Osteoblast (primary cell): ENCODE results near the gene PLCL2. TPM values are rescaled to one million over a fixed set of nuclear protein-coding genes. Genes with fewer than 3 reads are reported as not detected.

Experiments
- DNase-seq: peaks from one replicate; pipeline ENCODE4 v3.0.0; 2011; ENCODE audit warnings: low spot score, mixed read lengths; ENCODE audit not compliant: insufficient read length; ENCODE audit errors: missing footprints
- H2AFZ ChIP-seq: 2 replicates; pipeline ENCODE4 v1.6.0; 2011; ENCODE audit warnings: mild to moderate bottlenecking, low read length
- H3K27ac ChIP-seq: 2 replicates; pipeline ENCODE4 v1.5.1; 2011; ENCODE audit warnings: mild to moderate bottlenecking, low read depth, low read length, moderate library complexity
- H3K27me3 ChIP-seq: 2 replicates; pipeline ENCODE4 v1.6.0; 2012; ENCODE audit warnings: mild to moderate bottlenecking, control low read depth, inconsistent platforms, low read length, moderate library complexity; ENCODE audit not compliant: insufficient read depth
- H3K36me3 ChIP-seq: 2 replicates; pipeline ENCODE4 v1.5.1; 2011; ENCODE audit warnings: mild to moderate bottlenecking, low read length, control low read depth, moderate library complexity; ENCODE audit not compliant: insufficient read depth
- H3K4me1 ChIP-seq: 2 replicates; pipeline ENCODE4 v1.5.1; 2011; ENCODE audit warnings: mild to moderate bottlenecking, low read length, control low read depth, moderate library complexity; ENCODE audit not compliant: insufficient read depth
- H3K4me2 ChIP-seq: 2 replicates; pipeline ENCODE4 v1.6.0; 2011; ENCODE audit warnings: mild to moderate bottlenecking, low read length; ENCODE audit not compliant: insufficient read depth
- H3K4me3 ChIP-seq: fragments of 200-600 bp; sonication (generic); 3 replicates; pipeline ENCODE4 v1.5.1; 2012; ENCODE audit warnings: mild to moderate bottlenecking, low read length, inconsistent platforms; ENCODE audit not compliant: insufficient read depth
- H3K79me2 ChIP-seq: 2 replicates; pipeline ENCODE4 v1.6.0; 2012; ENCODE audit warnings: mild to moderate bottlenecking, low read length, control low read depth, inconsistent platforms; ENCODE audit not compliant: insufficient read depth
- H3K9me3 ChIP-seq: 2 replicates; pipeline ENCODE4 v1.5.1; 2011; ENCODE audit warnings: low read depth, low read length, control low read depth
- H4K20me1 ChIP-seq: 2 replicates; pipeline ENCODE4 v1.6.0; 2012; ENCODE audit warnings: mild to moderate bottlenecking, low read length, control low read depth; ENCODE audit not compliant: insufficient read depth
- total RNA-seq: library from RNA; depleted of rRNA; stranded (reverse); fragments of >200 nt; gene quantifications from 2 replicates; pipeline ENCODE4 v1.2.3, GENCODE V29; 2012
- TF ChIP-seq, protein P1 (sequence below): IDR thresholded peaks from 2 replicates; pipeline ENCODE4 v1.5.1; 2011; ENCODE audit warnings: mild to moderate bottlenecking, low read depth, low read length, moderate library complexity; ENCODE audit errors: extremely low read depth

PLCL2 gene
- total RNA-seq, 1 donor: 5.1 TPM

DNA sequence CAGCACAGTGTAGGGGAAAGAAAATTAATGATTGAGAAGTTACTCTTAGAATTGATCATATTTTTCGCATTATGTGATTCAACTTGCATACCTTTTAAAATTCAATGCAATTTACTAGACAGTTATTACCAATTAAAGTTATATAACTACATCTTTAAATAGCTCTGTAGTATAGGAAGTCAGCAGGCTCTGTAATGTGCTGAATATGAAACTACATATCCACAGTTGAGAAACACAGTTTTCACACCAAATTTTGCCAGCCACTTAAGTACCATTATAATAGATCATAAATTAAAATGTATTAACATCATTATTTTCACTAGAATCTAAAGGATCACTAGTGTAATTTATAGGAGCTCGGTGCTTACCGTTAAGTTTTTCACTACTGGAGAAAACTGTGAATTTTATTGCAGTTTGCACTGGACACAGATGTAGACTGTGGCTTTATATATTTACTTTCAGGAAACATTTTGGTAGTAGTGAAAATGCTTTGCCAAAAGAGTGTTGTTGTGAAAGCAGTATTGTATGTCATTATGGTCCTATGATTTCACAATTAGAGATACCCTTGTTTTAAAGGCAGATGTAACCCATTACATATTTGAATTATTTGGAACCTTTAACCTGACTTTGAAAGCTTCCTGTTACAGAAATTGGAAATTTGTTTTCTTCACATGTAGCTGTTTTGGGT is 113.6 kb downstream of the PLCL2 start:
- DNase-seq: no peak

DNA sequence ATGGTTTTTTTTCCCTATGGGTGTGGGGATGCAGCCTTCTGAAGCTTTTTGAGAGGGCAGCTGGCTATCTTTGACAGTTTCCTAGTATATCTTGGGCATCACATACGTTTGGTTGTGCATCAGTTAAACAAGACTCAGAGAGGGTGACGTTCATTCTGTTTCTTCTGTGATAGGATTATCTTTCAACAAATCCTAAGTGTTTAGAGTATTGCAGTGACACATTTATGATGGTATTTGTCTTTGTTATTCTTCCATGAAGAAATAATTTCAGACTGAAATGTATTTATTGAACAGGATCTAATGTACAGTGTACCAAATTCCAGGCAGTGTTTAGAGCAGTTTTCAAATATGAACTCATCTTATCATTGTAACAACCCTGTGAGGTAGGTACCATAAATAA is 114.4 kb downstream of the PLCL2 start:
- no peak overlapping the region for H2AFZ ChIP-seq
- H3K79me2 ChIP-seq: no peaks in the 10 kb centered on the region
- no peaks in the 10 kb centered on the region for H3K4me1 ChIP-seq
- TF ChIP-seq, protein P1, sequence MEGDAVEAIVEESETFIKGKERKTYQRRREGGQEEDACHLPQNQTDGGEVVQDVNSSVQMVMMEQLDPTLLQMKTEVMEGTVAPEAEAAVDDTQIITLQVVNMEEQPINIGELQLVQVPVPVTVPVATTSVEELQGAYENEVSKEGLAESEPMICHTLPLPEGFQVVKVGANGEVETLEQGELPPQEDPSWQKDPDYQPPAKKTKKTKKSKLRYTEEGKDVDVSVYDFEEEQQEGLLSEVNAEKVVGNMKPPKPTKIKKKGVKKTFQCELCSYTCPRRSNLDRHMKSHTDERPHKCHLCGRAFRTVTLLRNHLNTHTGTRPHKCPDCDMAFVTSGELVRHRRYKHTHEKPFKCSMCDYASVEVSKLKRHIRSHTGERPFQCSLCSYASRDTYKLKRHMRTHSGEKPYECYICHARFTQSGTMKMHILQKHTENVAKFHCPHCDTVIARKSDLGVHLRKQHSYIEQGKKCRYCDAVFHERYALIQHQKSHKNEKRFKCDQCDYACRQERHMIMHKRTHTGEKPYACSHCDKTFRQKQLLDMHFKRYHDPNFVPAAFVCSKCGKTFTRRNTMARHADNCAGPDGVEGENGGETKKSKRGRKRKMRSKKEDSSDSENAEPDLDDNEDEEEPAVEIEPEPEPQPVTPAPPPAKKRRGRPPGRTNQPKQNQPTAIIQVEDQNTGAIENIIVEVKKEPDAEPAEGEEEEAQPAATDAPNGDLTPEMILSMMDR: no peak
- H3K27ac ChIP-seq: no peak overlapping the region
- no peaks in the 10 kb centered on the region for H4K20me1 ChIP-seq
- no peak overlapping the region for H3K4me3 ChIP-seq
- H3K36me3 ChIP-seq: no peaks in the 10 kb centered on the region
- DNase-seq: no peak
- no peak overlapping the region for H3K4me2 ChIP-seq
- no peaks in the 10 kb centered on the region for H3K9me3 ChIP-seq
- no peaks in the 10 kb centered on the region for H3K27me3 ChIP-seq

More for the DNA sequence above, 113.6 kb downstream of the PLCL2 start:
- Histone ChIP-seq H3K4me2 (no peak overlapping the region), H3K27ac (no peak overlapping the region), H3K9me3 (no peaks in the 10 kb centered on the region), H2AFZ (no peak overlapping the region), H3K27me3 (no peaks in the 10 kb centered on the region), H3K4me3 (no peak overlapping the region), H3K36me3 (no peaks in the 10 kb centered on the region), H3K79me2 (no peaks in the 10 kb centered on the region), H3K4me1 (no peaks in the 10 kb centered on the region), H4K20me1 (no peaks in the 10 kb centered on the region)
- TF ChIP-seq, protein P1: no peak

GRCh38 chr3:16999871-17000270 is 115.1 kb downstream of the PLCL2 start:
- Histone ChIP-seq H3K4me3 (no peak overlapping the region), H2AFZ (no peak overlapping the region), H3K9me3 (no peaks in the 10 kb centered on the region), H3K79me2 (no peaks in the 10 kb centered on the region), H3K4me2 (no peak overlapping the region), H3K4me1 (no peaks in the 10 kb centered on the region), H3K36me3 (no peaks in the 10 kb centered on the region), H3K27me3 (no peaks in the 10 kb centered on the region), H3K27ac (no peak overlapping the region), H4K20me1 (no peaks in the 10 kb centered on the region)
- DNase-seq: no peak
- TF ChIP-seq, protein P1: no peak

GRCh38 chr3:17003457-17003856 is 118.7 kb downstream of the PLCL2 start:
- Histone ChIP-seq H3K36me3 (no peaks in the 10 kb centered on the region), H3K27ac (no peak overlapping the region), H3K27me3 (no peaks in the 10 kb centered on the region), H3K4me1 (no peaks in the 10 kb centered on the region), H3K79me2 (no peaks in the 10 kb centered on the region), H3K9me3 (no peaks in the 10 kb centered on the region), H2AFZ (no peak overlapping the region), H3K4me3 (no peak overlapping the region), H4K20me1 (no peaks in the 10 kb centered on the region), H3K4me2 (no peak overlapping the region)
- TF ChIP-seq, protein P1: no peak
- no peak for DNase-seq
